Measurements from ENCODE around the gene FKBP15. TPM values are rescaled to one million over a fixed set of nuclear protein-coding genes. Genes with fewer than 3 reads are reported as not detected.
A peak's percentile ranks its signal among the peaks of the same experiment; 100 is the strongest.

FKBP15 gene
- total RNA-seq, 1 donor from 2014 or later, result 26.4 TPM

- Histone ChIP-seq H2AFZ (ENCODE audit: low read depth, low read length) (no peak overlapping the region), H3K4me3 (ENCODE audit: insufficient read depth, low read depth, low read length) (no peak overlapping the region), H3K36me3 (ENCODE audit: insufficient read depth, low read length) (peaks cover 58% of the 10 kb centered on the region), H3K9me3 (ENCODE audit: insufficient read depth, low read depth, low read length) (no peaks in the 10 kb centered on the region), H3K4me2 (ENCODE audit: low read length) (no peak overlapping the region), H3K27me3 (ENCODE audit: insufficient read depth, low read length) (no peaks in the 10 kb centered on the region), H3K4me1 (ENCODE audit: insufficient read depth, low read length) (peaks cover 10% of the 10 kb centered on the region), H3K27ac (ENCODE audit: low read depth, low read length) (no peak overlapping the region), H3K9ac (ENCODE audit: low read length) (no peak overlapping the region), H3K79me2 (ENCODE audit: insufficient read depth, low read length) (no peaks in the 10 kb centered on the region), H4K20me1 (ENCODE audit: insufficient read depth, low read length) (no peaks in the 10 kb centered on the region)
- Mint-ChIP-seq H3K36me3 (ENCODE audit: low read depth, unreplicated experiment) (peaks cover 17% of the 10 kb centered on the region), H3K4me1 (ENCODE audit: low read depth, unreplicated experiment) (peaks cover 16% of the 10 kb centered on the region), H3K27ac (ENCODE audit: unreplicated experiment) (no peak overlapping the region), H3K9me3 (ENCODE audit: unreplicated experiment) (no peaks in the 10 kb centered on the region), H3K27me3 (ENCODE audit: low read depth, unreplicated experiment) (no peaks in the 10 kb centered on the region), H3K4me3 (ENCODE audit: unreplicated experiment) (no peak overlapping the region)
- peak; percentile 11 for DNase-seq (ENCODE audit: low read depth)
- no peak for FAIRE-seq
- TF ChIP-seq, protein P1, sequence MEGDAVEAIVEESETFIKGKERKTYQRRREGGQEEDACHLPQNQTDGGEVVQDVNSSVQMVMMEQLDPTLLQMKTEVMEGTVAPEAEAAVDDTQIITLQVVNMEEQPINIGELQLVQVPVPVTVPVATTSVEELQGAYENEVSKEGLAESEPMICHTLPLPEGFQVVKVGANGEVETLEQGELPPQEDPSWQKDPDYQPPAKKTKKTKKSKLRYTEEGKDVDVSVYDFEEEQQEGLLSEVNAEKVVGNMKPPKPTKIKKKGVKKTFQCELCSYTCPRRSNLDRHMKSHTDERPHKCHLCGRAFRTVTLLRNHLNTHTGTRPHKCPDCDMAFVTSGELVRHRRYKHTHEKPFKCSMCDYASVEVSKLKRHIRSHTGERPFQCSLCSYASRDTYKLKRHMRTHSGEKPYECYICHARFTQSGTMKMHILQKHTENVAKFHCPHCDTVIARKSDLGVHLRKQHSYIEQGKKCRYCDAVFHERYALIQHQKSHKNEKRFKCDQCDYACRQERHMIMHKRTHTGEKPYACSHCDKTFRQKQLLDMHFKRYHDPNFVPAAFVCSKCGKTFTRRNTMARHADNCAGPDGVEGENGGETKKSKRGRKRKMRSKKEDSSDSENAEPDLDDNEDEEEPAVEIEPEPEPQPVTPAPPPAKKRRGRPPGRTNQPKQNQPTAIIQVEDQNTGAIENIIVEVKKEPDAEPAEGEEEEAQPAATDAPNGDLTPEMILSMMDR (IDR thresholded peaks at IDR 0.05; ENCODE audit: insufficient read depth, low read depth, low read length), result no peak
- no peak for TF ChIP-seq EZH2 (IDR thresholded peaks at IDR 0.05; ENCODE audit: insufficient read depth, low read length)
Measured at GRCh38 chr9:113185271-113185670, 35.8 kb downstream of the FKBP15 start.

DNA sequence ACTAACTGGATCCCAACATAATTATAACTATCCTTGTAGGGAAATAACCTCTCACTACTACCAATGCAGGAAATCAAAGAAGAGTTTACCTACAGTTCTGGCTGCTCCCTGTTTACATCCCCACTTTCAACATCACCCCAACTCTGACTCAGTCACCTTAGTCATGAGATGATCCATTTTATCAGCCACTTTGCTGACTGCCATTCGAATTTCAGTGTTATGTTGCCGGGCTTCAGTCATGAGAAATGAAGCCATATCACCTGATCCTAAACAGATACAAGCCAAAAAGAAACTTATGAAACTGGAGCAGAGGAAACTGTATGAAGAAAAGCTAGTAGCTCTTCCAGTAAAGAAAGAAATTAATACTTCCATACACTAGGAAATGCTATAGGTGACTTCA lies 36.5 kb downstream of the FKBP15 start:
- no peak for DNase-seq (ENCODE audit: low read depth)

GRCh38 chr9:113183956-113184488 lies 37.1 kb downstream of the FKBP15 start:
- Histone ChIP-seq H3K4me1 (ENCODE audit: insufficient read depth, low read length) (peaks cover 10% of the 10 kb centered on the region), H3K27ac (ENCODE audit: low read depth, low read length) (no peak overlapping the region), H4K20me1 (ENCODE audit: insufficient read depth, low read length) (no peaks in the 10 kb centered on the region), H2AFZ (ENCODE audit: low read depth, low read length) (no peak overlapping the region), H3K4me3 (ENCODE audit: insufficient read depth, low read depth, low read length) (no peak overlapping the region), H3K36me3 (ENCODE audit: insufficient read depth, low read length) (peaks cover 55% of the 10 kb centered on the region), H3K27me3 (ENCODE audit: insufficient read depth, low read length) (no peaks in the 10 kb centered on the region), H3K9ac (ENCODE audit: low read length) (no peak overlapping the region), H3K9me3 (ENCODE audit: insufficient read depth, low read depth, low read length) (no peaks in the 10 kb centered on the region), H3K4me2 (ENCODE audit: low read length) (no peak overlapping the region), H3K79me2 (ENCODE audit: insufficient read depth, low read length) (no peaks in the 10 kb centered on the region)
- no peak overlapping the region for H3K4me3 Mint-ChIP-seq (ENCODE audit: unreplicated experiment)
- peaks cover 17% of the 10 kb centered on the region for H3K36me3 Mint-ChIP-seq (ENCODE audit: low read depth, unreplicated experiment)
- no peak overlapping the region for H3K27ac Mint-ChIP-seq (ENCODE audit: unreplicated experiment)
- no peaks in the 10 kb centered on the region for H3K9me3 Mint-ChIP-seq (ENCODE audit: unreplicated experiment)
- peaks cover 16% of the 10 kb centered on the region for H3K4me1 Mint-ChIP-seq (ENCODE audit: low read depth, unreplicated experiment)
- TF ChIP-seq EZH2 (IDR thresholded peaks at IDR 0.05; ENCODE audit: insufficient read depth, low read length), result no peak
- TF ChIP-seq, protein P1 (IDR thresholded peaks at IDR 0.05; ENCODE audit: insufficient read depth, low read depth, low read length), result no peak
- H3K27me3 Mint-ChIP-seq (ENCODE audit: low read depth, unreplicated experiment), result no peaks in the 10 kb centered on the region
- FAIRE-seq (no peak), DNase-seq (ENCODE audit: low read depth) (no peak)

More for the DNA sequence above, 36.5 kb downstream of the FKBP15 start:
- no peak for FAIRE-seq
- Mint-ChIP-seq H3K9me3 (ENCODE audit: unreplicated experiment) (no peaks in the 10 kb centered on the region), H3K27ac (ENCODE audit: unreplicated experiment) (no peak overlapping the region), H3K4me1 (ENCODE audit: low read depth, unreplicated experiment) (peaks cover 16% of the 10 kb centered on the region), H3K4me3 (ENCODE audit: unreplicated experiment) (no peak overlapping the region), H3K36me3 (ENCODE audit: low read depth, unreplicated experiment) (peaks cover 17% of the 10 kb centered on the region), H3K27me3 (ENCODE audit: low read depth, unreplicated experiment) (no peaks in the 10 kb centered on the region)
- Histone ChIP-seq H3K9ac (ENCODE audit: low read length) (no peak overlapping the region), H4K20me1 (ENCODE audit: insufficient read depth, low read length) (no peaks in the 10 kb centered on the region), H3K9me3 (ENCODE audit: insufficient read depth, low read depth, low read length) (no peaks in the 10 kb centered on the region), H3K27me3 (ENCODE audit: insufficient read depth, low read length) (no peaks in the 10 kb centered on the region), H3K4me1 (ENCODE audit: insufficient read depth, low read length) (peaks cover 10% of the 10 kb centered on the region), H3K79me2 (ENCODE audit: insufficient read depth, low read length) (no peaks in the 10 kb centered on the region), H3K27ac (ENCODE audit: low read depth, low read length) (no peak overlapping the region), H3K4me3 (ENCODE audit: insufficient read depth, low read depth, low read length) (no peak overlapping the region), H3K4me2 (ENCODE audit: low read length) (no peak overlapping the region), H2AFZ (ENCODE audit: low read depth, low read length) (no peak overlapping the region), H3K36me3 (ENCODE audit: insufficient read depth, low read length) (peaks cover 55% of the 10 kb centered on the region)
- no peak for TF ChIP-seq EZH2 (IDR thresholded peaks at IDR 0.05; ENCODE audit: insufficient read depth, low read length)
- TF ChIP-seq, protein P1 (IDR thresholded peaks at IDR 0.05; ENCODE audit: insufficient read depth, low read depth, low read length), result no peak

Measured in astrocyte (in vitro differentiated cells and primary cell).